HG02884 (cell line): ENCODE data around the gene CHRNG.

ENCODE experiments used
- ATAC-seq: cut with Tn5 transposase; IDR thresholded peaks from one replicate; pipeline ENCODE4 v1.9.1; 2021; ENCODE audit warnings: mild to moderate bottlenecking, moderate library complexity; ENCODE audit not compliant: unreplicated experiment

The CHRNG gene

DNA sequence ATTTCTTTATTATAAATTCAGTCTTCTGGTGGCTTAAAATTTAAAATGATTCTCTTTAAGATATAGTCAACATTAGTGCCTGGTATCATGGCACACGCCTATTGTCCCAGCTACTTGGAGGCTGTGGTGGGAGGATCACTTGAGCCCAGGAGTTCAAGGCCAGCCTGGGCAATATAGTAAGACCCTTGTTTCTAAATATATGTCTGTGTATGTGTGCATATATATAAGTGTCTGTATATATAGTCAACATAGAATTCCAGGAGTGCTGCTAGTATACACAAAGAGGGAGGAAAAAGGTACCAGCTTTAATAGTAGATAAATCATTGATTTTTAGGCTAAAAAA is 35.9 kb downstream of the CHRNG start:
- no peak for ATAC-seq

- no peak for ATAC-seq
Measured at GRCh38 chr2:232576995-232577394, 37.5 kb downstream of the CHRNG start.

DNA sequence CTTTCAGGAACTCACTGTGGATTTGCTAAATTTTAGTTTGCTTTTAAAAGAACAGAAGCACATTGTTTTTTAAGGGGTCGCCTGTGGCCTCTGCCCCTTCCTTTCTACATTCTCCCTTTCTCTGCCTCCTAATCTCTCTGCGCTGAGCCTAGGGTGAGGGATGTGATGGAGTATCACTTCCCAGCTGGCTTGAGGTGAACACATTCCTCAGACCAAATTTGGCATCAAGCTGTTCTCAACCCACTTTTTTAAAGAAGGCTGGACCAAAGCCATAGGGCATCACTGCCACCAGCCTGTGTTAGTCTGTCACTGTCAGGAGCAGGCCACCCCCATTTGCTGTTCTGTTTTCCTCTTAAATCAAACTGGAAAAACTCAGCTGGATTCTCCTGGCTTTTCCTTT is 38.3 kb downstream of the CHRNG start:
- no peak for ATAC-seq

DNA sequence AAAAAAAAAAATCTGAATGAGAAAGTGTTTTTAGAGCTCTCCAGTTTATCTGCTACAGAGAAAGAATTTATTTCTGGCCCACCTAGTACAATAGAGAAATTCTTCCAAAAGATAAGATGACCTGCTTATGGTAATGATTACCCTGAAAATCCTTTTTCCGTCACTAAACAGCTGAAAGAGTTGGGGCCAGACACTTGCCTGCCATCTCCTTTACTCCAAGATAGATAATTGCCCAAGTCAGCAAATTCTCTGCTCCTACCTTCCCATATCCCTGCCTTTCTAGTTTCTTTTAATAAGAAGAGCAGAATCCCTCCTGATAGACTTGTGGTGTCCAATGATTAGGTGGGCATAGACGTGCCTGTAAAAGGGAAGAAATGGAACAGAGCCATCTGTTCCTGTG is 39.1 kb downstream of the CHRNG start:
- no peak for ATAC-seq

- ATAC-seq, result no peak
Measured at GRCh38 chr2:232580648-232580981, 41.1 kb downstream of the CHRNG start.

DNA sequence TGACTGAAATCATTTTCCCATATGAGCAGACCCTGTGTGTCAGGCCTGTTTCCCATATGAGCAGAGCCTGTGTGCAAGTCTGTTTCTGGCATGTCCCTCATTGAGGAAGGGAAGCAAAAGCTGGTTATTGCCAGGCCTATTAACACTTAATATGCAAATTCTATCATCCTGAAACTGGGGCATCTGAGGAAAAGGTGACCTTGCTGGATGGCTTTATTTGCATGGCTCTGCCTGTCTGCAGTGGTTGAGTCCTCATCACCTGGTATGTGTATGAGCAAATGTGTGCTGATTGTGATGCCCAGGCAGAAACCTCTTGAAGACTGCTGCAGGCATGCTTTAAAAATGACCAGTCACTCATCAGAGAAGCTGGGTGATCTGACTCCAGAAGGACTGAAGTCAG is 42.2 kb downstream of the CHRNG start:
- ATAC-seq, result no peak

- ATAC-seq, result no peak
Measured at GRCh38 chr2:232584238-232584637, 44.7 kb downstream of the CHRNG start.

DNA sequence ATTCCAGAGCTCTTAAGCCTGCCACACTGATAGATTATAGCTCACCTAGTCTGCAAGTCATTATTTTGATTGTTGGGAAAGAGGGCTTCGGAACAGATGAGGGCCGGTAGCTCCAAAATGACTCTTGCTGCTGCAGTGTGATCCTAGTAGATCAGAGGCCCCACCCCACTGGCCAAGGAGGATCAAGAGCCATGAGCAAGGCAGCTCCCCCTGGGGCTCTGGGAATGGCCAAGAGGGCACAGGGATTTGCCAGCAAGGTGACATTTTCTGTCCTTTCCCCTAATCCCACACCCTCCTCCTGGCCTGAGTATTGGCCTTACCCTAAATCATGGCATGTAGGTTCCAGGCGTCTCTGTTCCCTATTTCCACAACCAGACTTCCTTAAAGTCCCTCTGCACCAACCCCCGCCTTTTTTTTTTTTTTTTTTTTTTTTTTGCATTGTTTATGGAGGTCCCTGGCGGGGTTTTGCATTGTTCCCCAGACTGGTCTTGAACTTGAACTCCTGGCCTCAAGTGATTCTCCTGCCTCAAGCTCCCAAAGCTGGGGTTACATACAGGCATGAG is 47.5 kb downstream of the CHRNG start:
- ATAC-seq, result no peak

GRCh38 chr2:232587512-232587911 is 48.0 kb downstream of the CHRNG start:
- no peak for ATAC-seq

DNA sequence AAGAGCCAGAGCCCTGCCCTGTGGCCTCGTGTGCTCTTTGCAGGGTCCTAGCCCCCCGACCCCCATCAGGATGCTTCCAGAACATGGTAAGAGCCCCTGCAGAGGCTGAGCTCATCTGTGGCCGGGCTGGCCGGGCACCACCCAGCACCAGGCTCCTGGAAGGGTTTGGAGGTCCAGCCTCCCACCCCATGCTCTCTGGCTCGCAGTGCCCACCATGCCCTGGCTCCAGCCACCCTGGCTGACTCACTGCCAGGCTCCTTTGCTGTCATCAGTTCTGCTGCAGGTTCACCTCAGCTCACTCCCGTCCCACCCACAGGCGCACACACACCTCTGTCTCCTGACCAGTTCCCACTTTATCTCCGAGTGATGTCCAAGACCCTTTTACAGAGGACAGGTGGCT is 48.5 kb downstream of the CHRNG start:
- no peak for ATAC-seq

- ATAC-seq, result no peak
Measured at GRCh38 chr2:232588680-232589585, 49.4 kb downstream of the CHRNG start.

DNA sequence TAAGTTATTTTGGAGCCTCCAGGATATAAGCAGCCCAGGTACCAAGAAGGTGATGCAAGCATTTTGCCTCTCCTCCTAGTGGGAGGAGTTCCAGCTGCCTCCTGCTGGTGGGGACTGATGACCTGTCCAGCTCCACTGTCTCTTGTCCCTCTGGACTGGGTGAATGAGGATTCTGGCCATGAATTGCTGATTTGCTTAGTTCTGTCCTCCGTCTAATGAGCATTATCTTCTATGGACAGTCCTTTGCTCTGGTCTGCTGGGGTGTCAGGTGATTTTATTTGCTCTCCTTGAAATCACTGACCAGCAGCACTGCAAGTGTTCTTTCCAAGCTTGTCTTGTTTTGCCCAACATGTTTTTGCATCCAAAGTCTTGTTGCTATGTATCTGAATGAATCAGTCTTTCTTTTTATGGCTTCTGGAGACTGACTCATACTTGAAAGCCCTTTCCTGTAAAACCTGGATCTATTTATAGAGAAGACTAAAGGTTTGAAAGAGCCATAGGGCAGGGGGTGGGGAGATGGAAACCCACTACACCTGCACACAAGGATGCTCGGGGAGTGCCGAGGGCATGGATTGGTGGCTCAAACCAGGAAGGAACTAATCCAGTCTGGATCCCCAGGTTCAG is 53.4 kb downstream of the CHRNG start:
- no peak for ATAC-seq

GRCh38 chr2:232593982-232594381 is 54.5 kb downstream of the CHRNG start:
- no peak for ATAC-seq
